Iris pigment epithelial cell (primary cell): ENCODE measurements around the gene ABHD11.
"Not testable (repeated sequence)": the region's sequence is repeated elsewhere in the genome, so short reads cannot be mapped to it uniquely, and the experiment has no call there.

Source experiments
- DNase-seq: peaks from one replicate; pipeline ENCODE4 v3.0.0-alpha.2; 2011; ENCODE audit warnings: low read depth

Gene ABHD11

GRCh38 chr7:73742753-73743641 lies 4.4 kb upstream of the ABHD11 start:
- no peak for DNase-seq

- no peak for DNase-seq
Measured at GRCh38 chr7:73742338-73742752, 3.7 kb upstream of the ABHD11 start.

- no peak for DNase-seq
Measured at GRCh38 chr7:73741600-73741999, 3.0 kb upstream of the ABHD11 start.

- DNase-seq = no peak
Measured at GRCh38 chr7:73740771-73741170, 2.2 kb upstream of the ABHD11 start.

GRCh38 chr7:73740212-73740611 lies 1.6 kb upstream of the ABHD11 start:
- no peak for DNase-seq

- no peak for DNase-seq
Measured at GRCh38 chr7:73739387-73739767, 775 bp upstream of the ABHD11 start.

GRCh38 chr7:73738220-73738611 lies 386 bp downstream of the ABHD11 start:
- DNase-seq = peak; percentile 58

GRCh38 chr7:73737491-73738219 lies 947 bp downstream of the ABHD11 start:
- no peak for DNase-seq

GRCh38 chr7:73736885-73737284 lies 1.7 kb downstream of the ABHD11 start:
- no peak for DNase-seq

GRCh38 chr7:73735528-73735905 lies 3.1 kb downstream of the ABHD11 start:
- no peak for DNase-seq

- DNase-seq = peak; percentile 77
Measured at GRCh38 chr7:73734619-73735527, 3.7 kb downstream of the ABHD11 start.

- DNase-seq = no peak
Measured at GRCh38 chr7:73732397-73732796, 6.2 kb downstream of the ABHD11 start.

GRCh38 chr7:73730485-73730884 lies 8.1 kb downstream of the ABHD11 start:
- DNase-seq = no peak

GRCh38 chr7:73728551-73728950 lies 10.1 kb downstream of the ABHD11 start:
- DNase-seq = no peak

GRCh38 chr7:73727952-73728351 lies 10.7 kb downstream of the ABHD11 start:
- no peak for DNase-seq

- no peak for DNase-seq
Measured at GRCh38 chr7:73726083-73726466, 12.5 kb downstream of the ABHD11 start.

- no peak for DNase-seq
Measured at GRCh38 chr7:73723813-73724212, 14.8 kb downstream of the ABHD11 start.

GRCh38 chr7:73722785-73723184 lies 15.8 kb downstream of the ABHD11 start:
- DNase-seq = no peak

GRCh38 chr7:73722182-73722581 lies 16.4 kb downstream of the ABHD11 start:
- DNase-seq = not testable (repeated sequence)

- DNase-seq = no peak
Measured at GRCh38 chr7:73721377-73721817, 17.2 kb downstream of the ABHD11 start.

- not testable (repeated sequence) for DNase-seq
Measured at GRCh38 chr7:73720443-73720842, 18.2 kb downstream of the ABHD11 start.

- DNase-seq = no peak
Measured at GRCh38 chr7:73719806-73720169, 18.8 kb downstream of the ABHD11 start.
